CD4-positive, alpha-beta T cell treated with Interleukin-17A for 4 hours (primary cell): ENCODE data around the gene CEP57L1.
"Not testable (repeated sequence)": the region's sequence is repeated elsewhere in the genome, so short reads cannot be mapped to it uniquely, and the experiment has no call there.

Source experiments
- DNase-seq: peaks from one replicate; pipeline ENCODE4 v3.0.0-alpha.2; 2020; ENCODE audit warnings: mixed read lengths

Gene CEP57L1

GRCh38 chr6:109117346-109118035 lies 22.2 kb downstream of the CEP57L1 start:
- no peak for DNase-seq

- no peak for DNase-seq
Measured at GRCh38 chr6:109118337-109118736, 23.0 kb downstream of the CEP57L1 start.

- DNase-seq = no peak
Measured at GRCh38 chr6:109118871-109119354, 23.6 kb downstream of the CEP57L1 start.

GRCh38 chr6:109121411-109121810 lies 26.1 kb downstream of the CEP57L1 start:
- no peak for DNase-seq

GRCh38 chr6:109124219-109124618 lies 28.9 kb downstream of the CEP57L1 start:
- no peak for DNase-seq

GRCh38 chr6:109125504-109125903 lies 30.2 kb downstream of the CEP57L1 start:
- no peak for DNase-seq

- no peak for DNase-seq
Measured at GRCh38 chr6:109130065-109130464, 34.8 kb downstream of the CEP57L1 start.

- not testable (repeated sequence) for DNase-seq
Measured at GRCh38 chr6:109135600-109135999, 40.3 kb downstream of the CEP57L1 start.

GRCh38 chr6:109136039-109136438 lies 40.7 kb downstream of the CEP57L1 start:
- DNase-seq = not testable (repeated sequence)

- DNase-seq = not testable (repeated sequence)
Measured at GRCh38 chr6:109136530-109136929, 41.2 kb downstream of the CEP57L1 start.

- DNase-seq = no peak
Measured at GRCh38 chr6:109139109-109139508, 43.8 kb downstream of the CEP57L1 start.

- DNase-seq = not testable (repeated sequence)
Measured at GRCh38 chr6:109142067-109142466, 46.8 kb downstream of the CEP57L1 start.

- DNase-seq = no peak
Measured at GRCh38 chr6:109143191-109143590, 47.9 kb downstream of the CEP57L1 start.

- not testable (repeated sequence) for DNase-seq
Measured at GRCh38 chr6:109148251-109148650, 52.9 kb downstream of the CEP57L1 start.

- DNase-seq = not testable (repeated sequence)
Measured at GRCh38 chr6:109148716-109149115, 53.4 kb downstream of the CEP57L1 start.

GRCh38 chr6:109153752-109154151 lies 58.4 kb downstream of the CEP57L1 start:
- DNase-seq = no peak

GRCh38 chr6:109164331-109164730 lies 69.0 kb downstream of the CEP57L1 start:
- no peak for DNase-seq

- no peak for DNase-seq
Measured at GRCh38 chr6:109165392-109165974, 70.2 kb downstream of the CEP57L1 start.

GRCh38 chr6:109166673-109167072 lies 71.4 kb downstream of the CEP57L1 start:
- DNase-seq = no peak

GRCh38 chr6:109167562-109167961 lies 72.3 kb downstream of the CEP57L1 start:
- DNase-seq = no peak

GRCh38 chr6:109170333-109170732 lies 75.0 kb downstream of the CEP57L1 start:
- DNase-seq = no peak

GRCh38 chr6:109172101-109172746 lies 76.9 kb downstream of the CEP57L1 start:
- DNase-seq = no peak

- no peak for DNase-seq
Measured at GRCh38 chr6:109174916-109175315, 79.6 kb downstream of the CEP57L1 start.

GRCh38 chr6:109178921-109179320 lies 83.6 kb downstream of the CEP57L1 start:
- DNase-seq = no peak
